K562 (cell line): ENCODE data around the gene PLAAT1. TPM values are rescaled to one million over a fixed set of nuclear protein-coding genes. Genes with fewer than 3 reads are reported as not detected.

Experiments
- ATAC-seq: fragments of 200-7000 bp; cut with Tn5 transposase; 3 replicates; pipeline ENCODE4 v1.9.1; 2020; ENCODE audit warnings: moderate library complexity
- BruUV-seq: library from RNA; stranded (reverse); fragments of 400-500 nt; replicated peaks from 2 replicates; lab custom pipeline; 2021; lab: Mats Ljungman, UMichigan
- CTCF ChIA-PET: fragments of 300-600 bp; formaldehyde crosslinking; extraction: SDS; loops from one replicate; lab custom pipeline; 2021; ENCODE audit warnings: low intra/inter-chr PET ratio; lab: Yijun Ruan, JAX
- POLR2A ChIA-PET: fragments of 300-600, 350-650 bp; sonication (Branson Sonifier 250); formaldehyde crosslinking; extraction: SDS; loops from one replicate; lab custom pipeline; 2021; ENCODE audit warnings: antibody characterized with exemption, inconsistent platforms; lab: Yijun Ruan, JAX
- DNase-seq, 4 experiments: peaks; one replicate each; pipeline versions ENCODE4 v3.0.0 to v3.0.0-alpha.2; 2011 to 2018; ENCODE audit warnings: low spot score in 3 of 4, mixed read lengths in 3 of 4; ENCODE audit errors: extremely low read depth in 1 of 4
- FAIRE-seq: peaks from 2 replicates; lab custom pipeline; 2011; peaks lifted over from hg19 to GRCh38; lab: Jason Lieb, UNC
- H2AFZ ChIP-seq: 2 replicates; pipeline ENCODE4 v1.6.0; 2011; ENCODE audit warnings: low read depth, low read length, control low read depth, inconsistent platforms
- H3K27ac ChIP-seq: fragments of 200-600 bp; 3 replicates; pipeline ENCODE4 v1.8.0; 2011; ENCODE audit warnings: low read depth, mild to moderate bottlenecking, control low read depth, inconsistent platforms, low read length, moderate library complexity, mixed read lengths; ENCODE audit errors: extremely low read depth
- H3K27me3 ChIP-seq, 2 experiments: fragments of 300-600 bp in 1 of 2; 2 replicates in 1 of 2; 3 replicates in 1 of 2; pipeline versions ENCODE4 v1.6.0 to v1.8.0; 2011; ENCODE audit warnings: inconsistent platforms in 2 of 2, low read length in 2 of 2, mild to moderate bottlenecking in 1 of 2, mixed read lengths in 1 of 2, moderate library complexity in 1 of 2; ENCODE audit not compliant: control insufficient read depth in 2 of 2, insufficient read depth in 2 of 2
- H3K36me3 ChIP-seq: fragments of 300-600 bp; 3 replicates; pipeline ENCODE4 v1.8.0; 2011; ENCODE audit warnings: mild to moderate bottlenecking, low read length, inconsistent platforms; ENCODE audit not compliant: control insufficient read depth, insufficient read depth
- H3K4me1 ChIP-seq, 2 experiments: fragments of 200-600 bp in 1 of 2; replicated peaks in 1 of 2; 2 replicates in 1 of 2; 3 replicates in 1 of 2; pipeline versions ENCODE4 v1.5.1 to v1.8.0; 2011; ENCODE audit warnings: inconsistent platforms in 2 of 2, low read length in 2 of 2, mild to moderate bottlenecking in 1 of 2, mixed read lengths in 1 of 2, moderate library complexity in 1 of 2; ENCODE audit not compliant: control insufficient read depth in 2 of 2, insufficient read depth in 2 of 2
- H3K4me2 ChIP-seq: 2 replicates; pipeline ENCODE4 v1.6.1; 2011; ENCODE audit warnings: low read length, control low read depth, inconsistent platforms, mixed read lengths; ENCODE audit not compliant: insufficient read depth
- H3K4me3 ChIP-seq: fragments of 200-600 bp; sonication (generic), shearing (Covaris generic); 2 replicates; pipeline ENCODE4 v1.5.1; 2016; ENCODE audit warnings: control low read depth, inconsistent platforms
- H3K79me2 ChIP-seq: fragments of 200-600 bp; 3 replicates; pipeline ENCODE4 v1.8.0; 2011; ENCODE audit warnings: low read length, inconsistent platforms; ENCODE audit not compliant: control insufficient read depth, insufficient read depth
- H3K9ac ChIP-seq, 2 experiments: 2 replicates each; pipeline versions ENCODE4 v1.6.0 to v1.6.1; 2011; ENCODE audit warnings: low read depth in 2 of 2, low read length in 2 of 2, control low read depth in 1 of 2, inconsistent platforms in 1 of 2, mild to moderate bottlenecking in 1 of 2, mixed read lengths in 1 of 2; ENCODE audit not compliant: insufficient read depth in 1 of 2
- H3K9me1 ChIP-seq: one replicate; pipeline ENCODE4 v1.6.0; 2011; ENCODE audit warnings: inconsistent platforms, mild to moderate bottlenecking, low read length, moderate library complexity; ENCODE audit not compliant: control insufficient read depth, insufficient read depth
- H3K9me3 ChIP-seq: replicated peaks from 2 replicates; pipeline ENCODE4 v1.5.1; 2011; ENCODE audit warnings: low read depth, low read length, inconsistent platforms; ENCODE audit not compliant: control insufficient read depth, insufficient read depth
- H4K20me1 ChIP-seq: replicated peaks from 2 replicates; pipeline ENCODE4 v1.6.1; 2011; ENCODE audit warnings: low read length, inconsistent platforms, mixed read lengths; ENCODE audit not compliant: control insufficient read depth, insufficient read depth
- ATF3 ChIP-seq, 2 experiments: fragments of 450-650 bp in 1 of 2; sonication (generic) in 1 of 2; formaldehyde crosslinking in 1 of 2; IDR thresholded peaks in 1 of 2; conservative IDR thresholded peaks in 1 of 2; 2 replicates each; pipeline versions ENCODE4 v1.6.1 to v1.8.1; 2016 to 2023; ENCODE audit warnings: mild to moderate bottlenecking in 2 of 2, moderate library complexity in 2 of 2, inconsistent platforms in 1 of 2, missing genetic modification reagents in 1 of 2
- CBX3 ChIP-seq, 2 experiments: IDR thresholded peaks; 1 replicate in 1 of 2; 2 replicates in 1 of 2; pipeline ENCODE4 v1.6.1; 2012; ENCODE audit warnings: inconsistent platforms in 2 of 2, low read length in 2 of 2, borderline replicate concordance in 1 of 2, control low read depth in 1 of 2
- CEBPG ChIP-seq, 3 experiments: fragments of 200-800 bp in 1 of 3; sonication (Bioruptor generic) in 1 of 3; sonication (generic) in 1 of 3; formaldehyde crosslinking in 1 of 3; IDR thresholded peaks in 2 of 3; conservative IDR thresholded peaks in 1 of 3; 2 replicates each; pipeline versions ENCODE4 v1.6.1 to v1.8.0; 2016 to 2022; ENCODE audit warnings: missing compliant biosample characterization in 2 of 3, missing genetic modification characterization in 2 of 3, mild to moderate bottlenecking in 1 of 3, missing genetic modification reagents in 1 of 3
- GTF2E2 ChIP-seq: fragments of 200-800 bp; sonication (Bioruptor generic); IDR thresholded peaks from 2 replicates; pipeline ENCODE4 v1.6.1; 2016; ENCODE audit warnings: missing genetic modification characterization, missing compliant biosample characterization
- ID3 ChIP-seq, 2 experiments: fragments of 250-450 bp in 1 of 2; fragments of 450-650 bp in 1 of 2; sonication (Bioruptor Pico) in 1 of 2; IDR thresholded peaks; 2 replicates each; pipeline versions ENCODE4 v1.6.1 to v1.8.0; 2016 to 2021; ENCODE audit warnings: mild to moderate bottlenecking in 2 of 2, moderate library complexity in 2 of 2, missing compliant biosample characterization in 1 of 2, missing genetic modification characterization in 1 of 2
- KDM1A ChIP-seq, 2 experiments: fragments of 450-650 bp; IDR thresholded peaks; 2 replicates each; pipeline ENCODE4 v1.6.1; 2016; ENCODE audit warnings: mild to moderate bottlenecking in 2 of 2
- MTA1 ChIP-seq: fragments of 450-650 bp; IDR thresholded peaks from 2 replicates; pipeline ENCODE4 v1.6.1; 2017; ENCODE audit warnings: borderline replicate concordance
- WGBS: fragments of 100-300 bp; shearing (Covaris generic); methylation state at CpG from one replicate; pipeline ENCODE4 v1.1.6; 2016; ENCODE audit warnings: low coverage, mixed read lengths; ENCODE audit not compliant: insufficient coverage; ENCODE audit errors: missing lambda C conversion rate; 5-methylcytosine and 5-hydroxymethylcytosine counted together
- in situ Hi-C: fragments of 300-500 bp; cut with MboI; formaldehyde crosslinking; loops from 4 replicates; pipeline ENCODE4 v1.15.0; 2018; ENCODE audit warnings: inconsistent platforms, mixed read lengths
- intact Hi-C: fragments of 100-400 bp; cut with micrococcal nuclease; formaldehyde crosslinking; loops from 2 replicates; pipeline ENCODE4 v1.14.2; 2022
- polyA plus RNA-seq, 8 experiments: library from polyadenylated mRNA; depleted of rRNA in 4 of 8; stranded (reverse) in 5 of 8; unstranded in 3 of 8; fragments of >200 nt; fragmentation: Nextera tagmentation in 2 of 8; fragmentation: Illumina TruSeq in 1 of 8; extraction: Ambion mirVana in 2 of 8; extraction: Trizol in 1 of 8; gene quantifications; 2 replicates each; pipeline versions ENCODE4 v1.2.1 to v1.2.3, GENCODE V29; 2011 to 2014; ENCODE audit warnings: inconsistent platforms in 1 of 8, missing spikeins in 1 of 8
- total RNA-seq, 7 experiments: library from RNA; depleted of rRNA in 6 of 7; stranded (reverse); fragments of >200 nt in 6 of 7; fragmentation: Illumina TruSeq in 2 of 7; extraction: Trizol in 2 of 7; gene quantifications; 2 replicates each; pipeline versions ENCODE4 v1.2.1 to v1.2.3, GENCODE V29; 2011 to 2021; ENCODE audit warnings: low replicate concordance in 1 of 7
- TF ChIP-seq, protein P1 (sequence below): fragments of 150-350 bp; IDR thresholded peaks from 2 replicates; pipeline ENCODE4 v1.6.1; 2014; ENCODE audit warnings: low read depth, mild to moderate bottlenecking, low read length, borderline replicate concordance
- TF ChIP-seq, protein P2 (sequence below): fragments of 250-450 bp; sonication (Bioruptor Pico); IDR thresholded peaks from 2 replicates; pipeline ENCODE4 v1.4.0; 2020; ENCODE audit warnings: borderline replicate concordance
- TF ChIP-seq, protein P3 (sequence below): fragments of 250-450 bp; sonication (Bioruptor Pico); IDR thresholded peaks from 2 replicates; pipeline ENCODE4 v1.4.0; 2020; ENCODE audit warnings: mild to moderate bottlenecking, moderate library complexity

PLAAT1 gene
- total and polyA plus RNA-seq, 9 of the 15 experiments (the other 6 are each of a cell fraction or from before 2014, with no cell fraction given): 0.34 to 3.1 (median 1.5) TPM

DNA sequence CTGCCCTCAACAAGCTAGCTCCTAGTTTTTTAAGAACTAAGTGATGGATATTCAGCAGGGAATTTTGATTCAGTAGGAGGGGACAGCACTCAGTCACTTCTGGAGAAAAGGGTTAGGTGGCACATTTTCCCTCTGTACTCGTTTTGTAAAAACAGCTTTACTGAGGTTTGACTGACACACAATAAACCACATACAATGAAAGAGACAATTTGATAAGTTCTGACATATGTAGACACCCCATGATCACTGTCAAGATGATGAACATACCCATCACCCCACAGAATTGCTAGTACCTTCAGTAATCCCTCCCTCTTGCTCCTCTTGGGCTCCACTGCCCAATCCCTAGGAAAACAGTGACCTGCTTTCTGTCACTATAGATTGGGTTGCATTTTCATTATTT is 29.0 kb upstream of the PLAAT1 start:
- no TSS peak for BruUV-seq
- DNase-seq: no peak
- no peak for FAIRE-seq
- H3K79me2 ChIP-seq: no peaks in the 10 kb centered on the region
- no peak overlapping the region for H3K27ac ChIP-seq
- WGBS: 0% methylated on average over 1 of the region's 1 CpG
- no peaks in the 10 kb centered on the region for H3K36me3 ChIP-seq
- POLR2A ChIA-PET: no interaction called here
- no peak overlapping the region for H2AFZ ChIP-seq
- intact Hi-C loops: no loop called here
- no peak overlapping the region for H3K4me3 ChIP-seq
- ATAC-seq: no peak
- H3K9me3 ChIP-seq: no peaks in the 10 kb centered on the region
- in situ Hi-C loops: no loop called here
- H3K27me3 ChIP-seq: no peaks in the 10 kb centered on the region
- no peak overlapping the region for H3K4me2 ChIP-seq
- no peaks in the 10 kb centered on the region for H4K20me1 ChIP-seq
- H3K4me1 ChIP-seq: no peaks in the 10 kb centered on the region
- no peaks in the 10 kb centered on the region for H3K9me1 ChIP-seq
- CTCF ChIA-PET: no interaction called here
- H3K9ac ChIP-seq: no peak overlapping the region
- no peak for TF ChIP-seq KDM1A (IDR thresholded peaks at IDR 0.05)
- TF ChIP-seq ID3 (CRISPR knock-in tag; IDR thresholded peaks at IDR 0.05): no peak
- TF ChIP-seq ID3 (tag; IDR thresholded peaks at IDR 0.05): no peak
- no peak for TF ChIP-seq ATF3 (IDR thresholded peaks at IDR 0.05)
- no peak for TF ChIP-seq ATF3 (CRISPR knock-in tag; conservative IDR thresholded peaks at IDR 0.05)
- TF ChIP-seq, protein P1, sequence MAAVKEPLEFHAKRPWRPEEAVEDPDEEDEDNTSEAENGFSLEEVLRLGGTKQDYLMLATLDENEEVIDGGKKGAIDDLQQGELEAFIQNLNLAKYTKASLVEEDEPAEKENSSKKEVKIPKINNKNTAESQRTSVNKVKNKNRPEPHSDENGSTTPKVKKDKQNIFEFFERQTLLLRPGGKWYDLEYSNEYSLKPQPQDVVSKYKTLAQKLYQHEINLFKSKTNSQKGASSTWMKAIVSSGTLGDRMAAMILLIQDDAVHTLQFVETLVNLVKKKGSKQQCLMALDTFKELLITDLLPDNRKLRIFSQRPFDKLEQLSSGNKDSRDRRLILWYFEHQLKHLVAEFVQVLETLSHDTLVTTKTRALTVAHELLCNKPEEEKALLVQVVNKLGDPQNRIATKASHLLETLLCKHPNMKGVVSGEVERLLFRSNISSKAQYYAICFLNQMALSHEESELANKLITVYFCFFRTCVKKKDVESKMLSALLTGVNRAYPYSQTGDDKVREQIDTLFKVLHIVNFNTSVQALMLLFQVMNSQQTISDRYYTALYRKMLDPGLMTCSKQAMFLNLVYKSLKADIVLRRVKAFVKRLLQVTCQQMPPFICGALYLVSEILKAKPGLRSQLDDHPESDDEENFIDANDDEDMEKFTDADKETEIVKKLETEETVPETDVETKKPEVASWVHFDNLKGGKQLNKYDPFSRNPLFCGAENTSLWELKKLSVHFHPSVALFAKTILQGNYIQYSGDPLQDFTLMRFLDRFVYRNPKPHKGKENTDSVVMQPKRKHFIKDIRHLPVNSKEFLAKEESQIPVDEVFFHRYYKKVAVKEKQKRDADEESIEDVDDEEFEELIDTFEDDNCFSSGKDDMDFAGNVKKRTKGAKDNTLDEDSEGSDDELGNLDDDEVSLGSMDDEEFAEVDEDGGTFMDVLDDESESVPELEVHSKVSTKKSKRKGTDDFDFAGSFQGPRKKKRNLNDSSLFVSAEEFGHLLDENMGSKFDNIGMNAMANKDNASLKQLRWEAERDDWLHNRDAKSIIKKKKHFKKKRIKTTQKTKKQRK: no peak
- TF ChIP-seq CEBPG (CRISPR knock-in tag; IDR thresholded peaks at IDR 0.05): no peak
- TF ChIP-seq CEBPG (tag; conservative IDR thresholded peaks at IDR 0.05 in 1 of 2, IDR thresholded peaks at IDR 0.05 in 1 of 2): no peak
- no peak for TF ChIP-seq CBX3 (IDR thresholded peaks at IDR 0.05; ENCODE audit: borderline replicate concordance in 1 of 2, low read length in 2 of 2)
- TF ChIP-seq GTF2E2: no peak
- no peak for TF ChIP-seq MTA1
- TF ChIP-seq, protein P2, sequence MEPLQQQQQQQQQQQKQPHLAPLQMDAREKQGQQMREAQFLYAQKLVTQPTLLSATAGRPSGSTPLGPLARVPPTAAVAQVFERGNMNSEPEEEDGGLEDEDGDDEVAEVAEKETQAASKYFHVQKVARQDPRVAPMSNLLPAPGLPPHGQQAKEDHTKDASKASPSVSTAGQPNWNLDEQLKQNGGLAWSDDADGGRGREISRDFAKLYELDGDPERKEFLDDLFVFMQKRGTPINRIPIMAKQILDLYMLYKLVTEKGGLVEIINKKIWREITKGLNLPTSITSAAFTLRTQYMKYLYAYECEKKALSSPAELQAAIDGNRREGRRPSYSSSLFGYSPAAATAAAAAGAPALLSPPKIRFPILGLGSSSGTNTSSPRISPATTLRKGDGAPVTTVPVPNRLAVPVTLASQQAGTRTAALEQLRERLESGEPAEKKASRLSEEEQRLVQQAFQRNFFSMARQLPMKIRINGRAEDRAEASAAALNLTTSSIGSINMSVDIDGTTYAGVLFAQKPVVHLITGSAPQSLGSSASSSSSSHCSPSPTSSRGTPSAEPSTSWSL (CRISPR knock-in tag): no peak
- TF ChIP-seq, protein P3, sequence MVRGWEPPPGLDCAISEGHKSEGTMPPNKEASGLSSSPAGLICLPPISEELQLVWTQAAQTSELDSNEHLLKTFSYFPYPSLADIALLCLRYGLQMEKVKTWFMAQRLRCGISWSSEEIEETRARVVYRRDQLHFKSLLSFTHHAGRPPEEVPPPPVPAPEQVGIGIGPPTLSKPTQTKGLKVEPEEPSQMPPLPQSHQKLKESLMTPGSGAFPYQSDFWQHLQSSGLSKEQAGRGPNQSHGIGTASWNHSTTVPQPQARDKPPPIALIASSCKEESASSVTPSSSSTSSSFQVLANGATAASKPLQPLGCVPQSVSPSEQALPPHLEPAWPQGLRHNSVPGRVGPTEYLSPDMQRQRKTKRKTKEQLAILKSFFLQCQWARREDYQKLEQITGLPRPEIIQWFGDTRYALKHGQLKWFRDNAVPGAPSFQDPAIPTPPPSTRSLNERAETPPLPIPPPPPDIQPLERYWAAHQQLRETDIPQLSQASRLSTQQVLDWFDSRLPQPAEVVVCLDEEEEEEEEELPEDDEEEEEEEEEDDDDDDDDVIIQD (CRISPR knock-in tag): no peak
